H1 (cell line): ENCODE data around the gene TPM1. TPM values are rescaled to one million over a fixed set of nuclear protein-coding genes. Genes with fewer than 3 reads are reported as not detected.

Experiments
- CTCF ChIA-PET: fragments of 300-600 bp; sonication (Branson Sonifier 250); formaldehyde crosslinking; loops from one replicate; lab custom pipeline; 2021; ENCODE audit not compliant: partially characterized antibody; lab: Charles Lee
- POLR2A ChIA-PET: fragments of 300-600 bp; sonication (Branson Sonifier 250); formaldehyde crosslinking; loops from one replicate; lab custom pipeline; 2021; ENCODE audit warnings: inconsistent platforms; ENCODE audit not compliant: partially characterized antibody; lab: Charles Lee
- DNase-seq, 2 experiments: peaks; one replicate each; pipeline versions ENCODE4 v3.0.0 to v3.0.0-alpha.2; 2010 to 2022; ENCODE audit warnings: low spot score in 2 of 2, low read depth in 1 of 2, mixed read lengths in 1 of 2
- FAIRE-seq: peaks from 2 replicates; lab custom pipeline; 2011; peaks lifted over from hg19 to GRCh38; lab: Jason Lieb, UNC
- H2AFZ ChIP-seq: 2 replicates; pipeline ENCODE4 v1.8.1; 2012; ENCODE audit warnings: low read length, inconsistent platforms
- H2AK5ac ChIP-seq: 2 replicates; pipeline ENCODE4 v1.6.1; 2013; ENCODE audit warnings: low read depth, low read length
- H2BK120ac ChIP-seq: replicated peaks from 2 replicates; pipeline ENCODE3; 2013; ENCODE audit warnings: low read depth, low read length, inconsistent platforms
- H2BK12ac ChIP-seq: 2 replicates; pipeline ENCODE4 v1.6.1; 2013; ENCODE audit warnings: low read depth, low read length
- H2BK15ac ChIP-seq: 2 replicates; pipeline ENCODE4 v1.6.1; 2013; ENCODE audit warnings: low read length
- H2BK20ac ChIP-seq: 2 replicates; pipeline ENCODE4 v1.6.1; 2013; ENCODE audit warnings: low read length
- H2BK5ac ChIP-seq: 2 replicates; pipeline ENCODE4 v1.6.1; 2013; ENCODE audit warnings: low read depth, low read length
- H3K14ac ChIP-seq: 2 replicates; pipeline ENCODE4 v1.6.1; 2013; ENCODE audit warnings: inconsistent platforms; ENCODE audit not compliant: insufficient read length
- H3K18ac ChIP-seq: 2 replicates; pipeline ENCODE4 v1.6.1; 2013; ENCODE audit warnings: low read length; ENCODE audit errors: extremely low read depth
- H3K23ac ChIP-seq: 2 replicates; pipeline ENCODE4 v1.6.1; 2013; ENCODE audit warnings: inconsistent platforms; ENCODE audit not compliant: insufficient read length
- H3K23me2 ChIP-seq: 2 replicates; pipeline ENCODE4 v1.6.1; 2013; ENCODE audit warnings: low read depth, low read length
- H3K27ac ChIP-seq: 2 replicates; pipeline ENCODE4 v1.6.1; 2011; ENCODE audit warnings: low read depth, low read length, inconsistent platforms
- H3K27me3 ChIP-seq, 4 experiments: replicated peaks in 1 of 4; 1 replicate in 1 of 4; 2 replicates in 3 of 4; pipeline versions ENCODE4 v1.6.1 to v1.8.1; 2011 to 2013; ENCODE audit warnings: low read length in 3 of 4, mild to moderate bottlenecking in 3 of 4, inconsistent platforms in 2 of 4, mixed read lengths in 2 of 4, moderate library complexity in 1 of 4; ENCODE audit not compliant: control insufficient read depth in 3 of 4, insufficient read depth in 3 of 4; ENCODE audit errors: extremely low read depth in 1 of 4
- H3K36me3 ChIP-seq, 4 experiments: 2 replicates each; pipeline versions ENCODE4 v1.6.1 to v1.8.1; 2011 to 2013; ENCODE audit warnings: mild to moderate bottlenecking in 4 of 4, low read length in 3 of 4, moderate library complexity in 2 of 4, control low read depth in 1 of 4, inconsistent platforms in 1 of 4; ENCODE audit not compliant: insufficient read depth in 4 of 4, control insufficient read depth in 2 of 4
- H3K4ac ChIP-seq: replicated peaks from 2 replicates; pipeline ENCODE3; 2013; ENCODE audit warnings: low read length, low read depth, mixed read lengths, inconsistent platforms; ENCODE audit not compliant: insufficient read length
- H3K4me1 ChIP-seq, 4 experiments: replicated peaks in 1 of 4; 1 replicate in 1 of 4; 2 replicates in 3 of 4; pipeline versions ENCODE4 v1.6.1 to v1.8.1; 2011 to 2013; ENCODE audit warnings: low read length in 3 of 4, inconsistent platforms in 2 of 4, mixed read lengths in 1 of 4; ENCODE audit not compliant: insufficient read depth in 4 of 4, control insufficient read depth in 3 of 4
- H3K4me2 ChIP-seq, 2 experiments: 2 replicates each; pipeline versions ENCODE4 v1.6.1 to v1.8.1; 2011 to 2013; ENCODE audit warnings: low read depth in 2 of 2, low read length in 2 of 2, control low read depth in 1 of 2, inconsistent platforms in 1 of 2, mild to moderate bottlenecking in 1 of 2; ENCODE audit not compliant: insufficient read depth in 1 of 2
- H3K4me3 ChIP-seq, 4 experiments: fragments of 200-600, 300-600 bp in 1 of 4; sonication (generic), shearing (Covaris generic), sonication (Bioruptor Twin) in 1 of 4; 2 replicates each; pipeline versions ENCODE4 v1.5.1 to v1.8.1; 2011 to 2016; ENCODE audit warnings: low read length in 4 of 4, low read depth in 3 of 4, control low read depth in 2 of 4, inconsistent platforms in 2 of 4, mild to moderate bottlenecking in 2 of 4, mixed read lengths in 1 of 4, moderate library complexity in 1 of 4; ENCODE audit not compliant: insufficient read depth in 2 of 4; ENCODE audit errors: extremely low read depth in 1 of 4
- H3K56ac ChIP-seq: replicated peaks from 2 replicates; pipeline ENCODE3; 2013; ENCODE audit warnings: low read depth, mild to moderate bottlenecking, mixed read lengths, low read length, inconsistent platforms; ENCODE audit not compliant: insufficient read length
- H3K79me1 ChIP-seq: 2 replicates; pipeline ENCODE4 v1.6.1; 2013; ENCODE audit warnings: low read depth, low read length, control low read depth
- H3K79me2 ChIP-seq, 2 experiments: 2 replicates each; pipeline versions ENCODE4 v1.6.1 to v1.8.1; 2012 to 2013; ENCODE audit warnings: low read length in 2 of 2, mild to moderate bottlenecking in 2 of 2, inconsistent platforms in 1 of 2; ENCODE audit not compliant: insufficient read depth in 2 of 2, control insufficient read depth in 1 of 2
- H3K9ac ChIP-seq, 4 experiments: replicated peaks in 1 of 4; 1 replicate in 1 of 4; 2 replicates in 3 of 4; pipeline versions ENCODE4 v1.6.1 to v1.8.1; 2011 to 2013; ENCODE audit warnings: low read depth in 3 of 4, low read length in 3 of 4, control low read depth in 2 of 4, mild to moderate bottlenecking in 2 of 4, moderate library complexity in 2 of 4, inconsistent platforms in 1 of 4; ENCODE audit errors: extremely low read depth in 1 of 4
- H3K9me3 ChIP-seq, 2 experiments: 2 replicates each; pipeline versions ENCODE4 v1.6.1 to v1.8.1; 2012 to 2013; ENCODE audit warnings: mild to moderate bottlenecking in 2 of 2, moderate library complexity in 2 of 2, control low read depth in 1 of 2, inconsistent platforms in 1 of 2, low read depth in 1 of 2, low read length in 1 of 2, mixed read lengths in 1 of 2; ENCODE audit not compliant: insufficient read depth in 2 of 2
- H4K20me1 ChIP-seq, 2 experiments: replicated peaks in 1 of 2; 2 replicates each; pipeline versions ENCODE3 to v1.8.1; 2011 to 2013; ENCODE audit warnings: inconsistent platforms in 2 of 2, low read length in 2 of 2, mild to moderate bottlenecking in 1 of 2; ENCODE audit not compliant: insufficient read depth in 2 of 2, control insufficient read depth in 1 of 2
- H4K5ac ChIP-seq: 2 replicates; pipeline ENCODE4 v1.6.1; 2013; ENCODE audit warnings: low read length, low read depth, mixed read lengths, inconsistent platforms; ENCODE audit not compliant: insufficient read length
- H4K8ac ChIP-seq: 2 replicates; pipeline ENCODE4 v1.8.0; 2013; ENCODE audit warnings: mild to moderate bottlenecking, moderate library complexity, low read length, inconsistent platforms; ENCODE audit not compliant: insufficient read depth; ENCODE audit errors: extremely low read depth
- H4K91ac ChIP-seq: replicated peaks from 2 replicates; pipeline ENCODE3; 2013; ENCODE audit warnings: low read length, mixed read lengths, inconsistent platforms; ENCODE audit not compliant: insufficient read length
- ASH2L ChIP-seq: fragments of 200-600, 300-600 bp; sonication (generic); IDR thresholded peaks from one replicate; pipeline ENCODE4 v1.7.1; 2017; ENCODE audit warnings: low read length
- ATF2 ChIP-seq: IDR thresholded peaks from 2 replicates; pipeline ENCODE4 v1.6.1; 2012; ENCODE audit warnings: low read length, inconsistent platforms
- EZH2 ChIP-seq: fragments of 200-600 bp; sonication (generic); IDR thresholded peaks from 2 replicates; pipeline ENCODE4 v1.7.1; 2012; ENCODE audit warnings: low read depth, mild to moderate bottlenecking, moderate library complexity, low read length, inconsistent platforms; ENCODE audit not compliant: severe bottlenecking
- GTF2F1 ChIP-seq: IDR thresholded peaks from 2 replicates; pipeline ENCODE4 v1.6.1; 2012; ENCODE audit warnings: low read depth, low read length, improper control_type of control experiment, borderline replicate concordance
- KDM4A ChIP-seq: IDR thresholded peaks from one replicate; pipeline ENCODE4 v1.7.1; 2012; ENCODE audit warnings: low read depth, mild to moderate bottlenecking, moderate library complexity, low read length, inconsistent platforms; ENCODE audit not compliant: severe bottlenecking
- POLR2A ChIP-seq, 2 experiments: IDR thresholded peaks; 1 replicate in 1 of 2; 2 replicates in 1 of 2; pipeline ENCODE4 v1.6.1; 2011; ENCODE audit warnings: low read depth in 2 of 2, low read length in 2 of 2, mild to moderate bottlenecking in 2 of 2; ENCODE audit errors: control extremely low read depth in 1 of 2
- POLR2AphosphoS5 ChIP-seq: IDR thresholded peaks from 2 replicates; pipeline ENCODE4 v1.6.1; 2011; ENCODE audit warnings: low read depth, low read length
- SP2 ChIP-seq: IDR thresholded peaks from 2 replicates; pipeline ENCODE4 v1.6.1; 2012; ENCODE audit warnings: mild to moderate bottlenecking, low read length, inconsistent platforms
- ZNF274 ChIP-seq: IDR thresholded peaks from 2 replicates; pipeline ENCODE4 v1.7.0; 2012; ENCODE audit warnings: low read length, borderline replicate concordance; ENCODE audit errors: extremely low read depth
- WGBS, 2 experiments: shearing (Covaris generic) in 1 of 2; methylation state at CpG; one replicate each; pipeline versions ENCODE4 v1.1.6 to v1.1.7; 2013 to 2015; ENCODE audit warnings: low lambda C conversion rate in 2 of 2, mixed read lengths in 2 of 2, inconsistent platforms in 1 of 2, low coverage in 1 of 2, missing lambda C conversion rate in 1 of 2; ENCODE audit not compliant: insufficient replicate concordance in 2 of 2, insufficient coverage in 1 of 2, insufficient read length in 1 of 2; ENCODE audit errors: extremely low coverage in 1 of 2, missing lambda C conversion rate in 1 of 2; 5-methylcytosine and 5-hydroxymethylcytosine counted together
- polyA plus RNA-seq, 7 experiments: library from polyadenylated mRNA; depleted of rRNA in 3 of 7; stranded (reverse) in 5 of 7; unstranded in 2 of 7; fragments of >200 nt in 5 of 7; fragments of 200-250 nt in 2 of 7; gene quantifications; 1 replicate in 5 of 7; 2 replicates in 1 of 7; 4 replicates in 1 of 7; pipeline versions ENCODE4 v1.2.1 to v1.2.3, GENCODE V29; 2011 to 2013; ENCODE audit warnings: missing spikeins in 2 of 7, mixed read lengths in 2 of 7
- total RNA-seq: library from RNA; stranded (reverse); fragmentation: NEBNext Ultra II Directional; extraction: Animal tissue kit (Norgen Biotek cat#: 25700); gene quantifications from 2 replicates; pipeline ENCODE4 v1.2.1, GENCODE V29; 2021
- TF ChIP-seq, protein P1 (sequence below): IDR thresholded peaks from 2 replicates; pipeline ENCODE4 v1.6.1; 2012; ENCODE audit warnings: inconsistent platforms

TPM1 gene
- total and polyA plus RNA-seq, 2 of the 8 experiments (the other 6 are each of a cell fraction or from before 2014, with no cell fraction given) = 258 to 579 TPM

DNA sequence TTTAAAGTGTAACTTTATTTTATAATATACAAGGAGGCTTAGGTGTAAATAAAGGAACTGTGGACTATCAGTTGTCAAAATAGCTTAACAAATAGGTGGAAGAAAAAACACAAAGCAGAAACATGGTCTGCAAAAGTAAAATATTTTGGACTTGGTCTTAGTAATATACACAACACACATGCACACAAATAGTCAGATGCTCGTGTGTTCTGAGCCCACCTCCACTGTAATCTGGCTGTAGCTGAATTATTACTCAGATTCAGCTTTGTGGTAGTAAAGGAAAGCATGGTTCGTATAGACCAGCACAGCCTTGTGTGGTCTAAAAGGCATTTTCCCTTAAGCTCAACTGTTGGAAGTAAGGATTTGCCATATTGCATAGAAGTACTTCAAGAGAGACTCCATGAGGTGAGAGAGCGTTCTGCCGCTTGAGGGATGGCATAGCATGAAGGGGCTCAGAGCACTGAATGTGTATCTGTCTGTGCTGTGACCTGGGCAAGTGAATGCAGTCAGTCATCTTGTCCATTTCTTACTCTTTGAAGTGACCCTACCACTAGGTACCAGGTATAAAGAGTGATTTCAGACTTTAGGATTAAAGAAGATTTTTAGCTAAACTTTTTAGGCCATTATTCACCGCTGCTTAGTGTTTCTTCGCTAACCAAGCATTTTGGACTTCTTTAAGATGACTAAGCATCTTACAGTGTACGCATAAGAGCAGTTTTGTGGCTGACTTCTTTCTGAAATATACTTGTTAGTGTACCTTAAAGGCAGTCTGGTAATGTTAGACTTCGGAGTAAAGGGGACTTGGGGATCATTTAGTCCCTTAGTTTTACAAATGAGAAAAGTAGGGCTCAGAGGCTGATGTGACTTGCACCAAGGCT is 15.2 kb downstream of the TPM1 start:
- no peak overlapping the region for H3K23ac ChIP-seq
- no peak overlapping the region for H3K27ac ChIP-seq
- H2BK20ac ChIP-seq = no peak overlapping the region
- H3K4me2 ChIP-seq = no peak overlapping the region
- H4K91ac ChIP-seq = no peak overlapping the region
- H2AK5ac ChIP-seq = no peak overlapping the region
- H3K4ac ChIP-seq = no peak overlapping the region
- H3K79me2 ChIP-seq = peaks cover 6 to 31% of the 10 kb centered on the region in 2 experiments; a peak in 3 of 4 replicates
- H3K79me1 ChIP-seq = peaks cover 5% of the 10 kb centered on the region; the same call in 1 of the 2 replicates
- no peak overlapping the region for H3K14ac ChIP-seq
- H2BK120ac ChIP-seq = no peak overlapping the region
- no peaks in the 10 kb centered on the region for H3K4me1 ChIP-seq
- H2BK12ac ChIP-seq = no peak overlapping the region
- WGBS, 2 experiments = 95% methylated on average over 8 of the region's 8 CpGs; no CpG with 5 or more reads in 1 of the 2 experiments
- peaks cover 0 to 8% of the 10 kb centered on the region in 2 experiments for H4K20me1 ChIP-seq
- H4K5ac ChIP-seq = no peak overlapping the region
- no peak overlapping the region for H3K4me3 ChIP-seq
- no peak overlapping the region for H2AFZ ChIP-seq
- FAIRE-seq (no peak), DNase-seq (no peak)
- H3K18ac ChIP-seq = no peak overlapping the region
- peaks cover 60 to 93% (median 72%) of the 10 kb centered on the region in 4 experiments for H3K36me3 ChIP-seq
- no peak overlapping the region for H3K9ac ChIP-seq
- H2BK5ac ChIP-seq = no peak overlapping the region
- no peaks in the 10 kb centered on the region for H3K9me3 ChIP-seq
- H4K8ac ChIP-seq = no peak overlapping the region
- no peaks in the 10 kb centered on the region for H3K23me2 ChIP-seq
- CTCF ChIA-PET = interaction anchor here (1.0 to 2.4 kb wide), 4 partner anchors 10 to 36 kb away, joined by 3 to 17 read pairs (median 9); no protein-coding TSS in a partner anchor
- H3K27me3 ChIP-seq = no peaks in the 10 kb centered on the region
- H2BK15ac ChIP-seq = no peak overlapping the region
- POLR2A ChIA-PET = interaction anchor here (0.6 to 30.9 kb wide), 10 partner anchors 9 to 288 kb away, joined by 3 to 635 read pairs (median 6); partner anchors contain the start of gene TPM1
- no peak overlapping the region for H3K56ac ChIP-seq
- TF ChIP-seq ZNF274 = no peak
- peak; percentile 87 for TF ChIP-seq POLR2AphosphoS5
- TF ChIP-seq POLR2A (IDR thresholded peaks at IDR 0.05; ENCODE audit: control extremely low read depth in 1 of 2, low read depth in 2 of 2, low read length in 2 of 2) = peak in 1 of 2 experiments; percentile 68; a peak in 2 of 3 replicates
- no peak for TF ChIP-seq ASH2L
- 0 out of 2 replicates have a peak, but pooled peaks have one; percentile 0 for TF ChIP-seq ATF2
- TF ChIP-seq, protein P1, sequence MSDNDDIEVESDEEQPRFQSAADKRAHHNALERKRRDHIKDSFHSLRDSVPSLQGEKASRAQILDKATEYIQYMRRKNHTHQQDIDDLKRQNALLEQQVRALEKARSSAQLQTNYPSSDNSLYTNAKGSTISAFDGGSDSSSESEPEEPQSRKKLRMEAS = no peak
- no peak for TF ChIP-seq GTF2F1
- no peak for TF ChIP-seq EZH2
- no peak for TF ChIP-seq KDM4A
- no peak for TF ChIP-seq SP2
